Keratinocyte (primary cell): ENCODE measurements around the gene ANTXR2.

Experiments
- EZH2 ChIP-seq: IDR thresholded peaks from one replicate; pipeline ENCODE4 v1.6.1; 2012; ENCODE audit warnings: inconsistent platforms, mild to moderate bottlenecking, low read length, moderate library complexity
- TF ChIP-seq, protein P1 (sequence below), 3 experiments: IDR thresholded peaks in 1 of 3; conservative IDR thresholded peaks in 1 of 3; optimal IDR thresholded peaks in 1 of 3; 2 replicates in 2 of 3; 3 replicates in 1 of 3; pipeline versions ENCODE3 to v1.5.1; 2011; ENCODE audit warnings: low read length in 3 of 3, mild to moderate bottlenecking in 3 of 3, moderate library complexity in 2 of 3, control low read depth in 1 of 3, inconsistent platforms in 1 of 3; ENCODE audit not compliant: insufficient read depth in 2 of 3; ENCODE audit errors: extremely low read depth in 1 of 3

DNA sequence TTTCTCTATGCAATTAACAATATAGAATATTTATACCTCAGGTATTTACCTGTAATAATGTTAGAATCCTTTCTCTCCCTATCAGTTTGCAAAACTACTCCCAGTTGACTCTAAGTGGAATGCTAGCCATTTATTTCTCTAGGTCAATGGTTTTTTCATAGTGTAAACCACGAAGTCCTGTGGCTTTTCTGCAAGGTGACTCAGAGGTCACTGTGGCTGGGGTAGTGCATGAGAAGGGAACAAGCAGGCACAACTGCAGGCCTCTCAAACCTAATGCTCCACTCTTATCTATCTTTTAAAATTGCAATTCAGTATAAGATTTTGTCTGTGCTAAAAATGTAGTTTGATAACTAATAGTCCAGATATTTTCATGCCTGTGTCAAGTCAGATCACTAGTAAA is 159.4 kb downstream of the ANTXR2 start:
- TF ChIP-seq, protein P1, sequence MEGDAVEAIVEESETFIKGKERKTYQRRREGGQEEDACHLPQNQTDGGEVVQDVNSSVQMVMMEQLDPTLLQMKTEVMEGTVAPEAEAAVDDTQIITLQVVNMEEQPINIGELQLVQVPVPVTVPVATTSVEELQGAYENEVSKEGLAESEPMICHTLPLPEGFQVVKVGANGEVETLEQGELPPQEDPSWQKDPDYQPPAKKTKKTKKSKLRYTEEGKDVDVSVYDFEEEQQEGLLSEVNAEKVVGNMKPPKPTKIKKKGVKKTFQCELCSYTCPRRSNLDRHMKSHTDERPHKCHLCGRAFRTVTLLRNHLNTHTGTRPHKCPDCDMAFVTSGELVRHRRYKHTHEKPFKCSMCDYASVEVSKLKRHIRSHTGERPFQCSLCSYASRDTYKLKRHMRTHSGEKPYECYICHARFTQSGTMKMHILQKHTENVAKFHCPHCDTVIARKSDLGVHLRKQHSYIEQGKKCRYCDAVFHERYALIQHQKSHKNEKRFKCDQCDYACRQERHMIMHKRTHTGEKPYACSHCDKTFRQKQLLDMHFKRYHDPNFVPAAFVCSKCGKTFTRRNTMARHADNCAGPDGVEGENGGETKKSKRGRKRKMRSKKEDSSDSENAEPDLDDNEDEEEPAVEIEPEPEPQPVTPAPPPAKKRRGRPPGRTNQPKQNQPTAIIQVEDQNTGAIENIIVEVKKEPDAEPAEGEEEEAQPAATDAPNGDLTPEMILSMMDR (optimal IDR thresholded peaks at IDR 0.05 in 1 of 3, IDR thresholded peaks at IDR 0.05 in 1 of 3, conservative IDR thresholded peaks at IDR 0.05 in 1 of 3; ENCODE audit: extremely low read depth in 1 of 3, insufficient read depth in 2 of 3, low read length in 3 of 3), result no peak
- no peak for TF ChIP-seq EZH2
